Natural killer cell (primary cell): ENCODE results near the gene TNXB. TPM values are rescaled to one million over a fixed set of nuclear protein-coding genes. Genes with fewer than 3 reads are reported as not detected.
"Not testable (repeated sequence)": the region's sequence is repeated elsewhere in the genome, so short reads cannot be mapped to it uniquely, and the experiment has no call there.

Source experiments
- ATAC-seq, 3 donors: fragments of 150-1000 bp in 2 of 3; fragments of 200-7000 bp in 1 of 3; cut with Tn5 transposase; 1 replicate in 1 of 3; 2 replicates in 2 of 3; pipeline ENCODE4 v1.10.0; 2021; ENCODE audit warnings: mild to moderate bottlenecking in 2 of 3, moderate library complexity in 2 of 3
- DNase-seq, 2 donors: peaks; one replicate each; pipeline versions ENCODE4 v3.0.0 to v3.0.0-alpha.2; 2013 to 2021; ENCODE audit warnings: mixed read lengths in 1 of 2
- H3K27ac ChIP-seq: one replicate; pipeline ENCODE4 v1.5.1; 2013; ENCODE audit warnings: mild to moderate bottlenecking, low read length
- H3K27me3 ChIP-seq: one replicate; pipeline ENCODE4 v1.6.1; 2013; ENCODE audit warnings: low read length; ENCODE audit not compliant: control insufficient read depth, insufficient read depth
- H3K36me3 ChIP-seq: one replicate; pipeline ENCODE4 v1.6.1; 2013; ENCODE audit warnings: low read length; ENCODE audit not compliant: control insufficient read depth, insufficient read depth
- H3K4me1 ChIP-seq: one replicate; pipeline ENCODE4 v1.6.1; 2013; ENCODE audit warnings: low read length; ENCODE audit not compliant: control insufficient read depth, insufficient read depth
- H3K4me3 ChIP-seq: one replicate; pipeline ENCODE4 v1.5.1; 2013; ENCODE audit warnings: low read length
- H3K9me3 ChIP-seq: one replicate; pipeline ENCODE4 v1.6.1; 2013; ENCODE audit warnings: low read length; ENCODE audit not compliant: control insufficient read depth, insufficient read depth
- H3K27ac Mint-ChIP-seq, 2 donors: one replicate each; pipeline ENCODE4 v1.8.0; 2022; ENCODE audit warnings: mild to moderate bottlenecking in 2 of 2, mixed read lengths in 2 of 2, moderate library complexity in 1 of 2
- H3K27me3 Mint-ChIP-seq, 2 donors: one replicate each; pipeline ENCODE4 v1.8.0; 2022; ENCODE audit warnings: low read depth in 2 of 2, mixed read lengths in 2 of 2
- H3K36me3 Mint-ChIP-seq: one replicate; pipeline ENCODE4 v1.8.0; 2022; ENCODE audit warnings: mixed read lengths
- H3K4me1 Mint-ChIP-seq, 2 donors: one replicate each; pipeline ENCODE4 v1.8.0; 2022; ENCODE audit warnings: mixed read lengths in 2 of 2
- H3K4me3 Mint-ChIP-seq: one replicate; pipeline ENCODE4 v1.8.0; 2022; ENCODE audit warnings: mild to moderate bottlenecking, moderate library complexity, mixed read lengths
- H3K9me3 Mint-ChIP-seq, 2 donors: one replicate each; pipeline ENCODE4 v1.8.0; 2022; ENCODE audit warnings: mixed read lengths in 2 of 2
- WGBS: methylation state at CpG from one replicate; pipeline ENCODE4 v1.1.7; 2013; ENCODE audit warnings: missing lambda C conversion rate; ENCODE audit not compliant: insufficient coverage; 5-methylcytosine and 5-hydroxymethylcytosine counted together
- intact Hi-C: fragments of 100-400 bp; cut with micrococcal nuclease; formaldehyde crosslinking; loops from one replicate; pipeline ENCODE4 v1.14.2; 2022
- total RNA-seq, 4 donors: library from RNA; stranded (reverse); fragments of 120-200 nt in 1 of 4; gene quantifications; one replicate each; pipeline versions ENCODE4 v1.2.3 to v1.2.4, GENCODE V29; 2013 to 2022

Gene TNXB
- total RNA-seq, 3 donors from 2014 or later (not counting 1 experiment from before 2014, with no cell fraction given): 11.7 to 15.2 (median 13.5) TPM

- WGBS: 39% methylated on average over 4 of the region's 12 CpGs
- H3K36me3 ChIP-seq, H3K4me1 ChIP-seq, H3K36me3 Mint-ChIP-seq, intact Hi-C loops, H3K27ac ChIP-seq, H3K27me3 Mint-ChIP-seq, ATAC-seq, H3K9me3 ChIP-seq, H3K27ac Mint-ChIP-seq, H3K27me3 ChIP-seq, H3K4me3 ChIP-seq, H3K9me3 Mint-ChIP-seq, H3K4me3 Mint-ChIP-seq, DNase-seq: not testable (repeated sequence)
- peaks cover 9 to 11% of the 10 kb centered on the region in 2 donors for H3K4me1 Mint-ChIP-seq
These were observed 100.5 kb downstream of the TNXB start for GRCh38 chr6:32008616-32009015.

GRCh38 chr6:32008037-32008436 is 101.1 kb downstream of the TNXB start:
- H3K27ac ChIP-seq, H3K27me3 ChIP-seq, H3K4me1 ChIP-seq, DNase-seq, H3K36me3 ChIP-seq, H3K27me3 Mint-ChIP-seq, H3K9me3 ChIP-seq, H3K27ac Mint-ChIP-seq, H3K4me3 Mint-ChIP-seq, H3K4me3 ChIP-seq, intact Hi-C loops, H3K9me3 Mint-ChIP-seq, H3K36me3 Mint-ChIP-seq, ATAC-seq: not testable (repeated sequence)
- H3K4me1 Mint-ChIP-seq: peaks cover 9 to 11% of the 10 kb centered on the region in 2 donors
- no CpG with 5 or more reads among the region's 24 CpGs for WGBS

GRCh38 chr6:32007086-32007485 is 102.1 kb downstream of the TNXB start:
- H3K36me3 Mint-ChIP-seq, H3K4me3 ChIP-seq, H3K27me3 Mint-ChIP-seq, H3K27me3 ChIP-seq, H3K27ac Mint-ChIP-seq, H3K27ac ChIP-seq, DNase-seq, ATAC-seq, H3K9me3 ChIP-seq, H3K36me3 ChIP-seq, intact Hi-C loops, H3K9me3 Mint-ChIP-seq, H3K4me1 ChIP-seq, H3K4me3 Mint-ChIP-seq: not testable (repeated sequence)
- peaks cover 9 to 11% of the 10 kb centered on the region in 2 donors for H3K4me1 Mint-ChIP-seq
- 84% methylated on average over 8 of the region's 12 CpGs for WGBS

- H3K4me3 ChIP-seq, H3K4me1 ChIP-seq, H3K27ac ChIP-seq, ATAC-seq, H3K36me3 Mint-ChIP-seq, intact Hi-C loops, H3K27me3 ChIP-seq, H3K9me3 Mint-ChIP-seq, H3K4me3 Mint-ChIP-seq, H3K27me3 Mint-ChIP-seq, H3K27ac Mint-ChIP-seq, H3K36me3 ChIP-seq, H3K9me3 ChIP-seq: not testable (repeated sequence)
- WGBS: 71% methylated on average over 5 of the region's 8 CpGs
- peak in 1 of 2 donors; percentile 7 for DNase-seq
- H3K4me1 Mint-ChIP-seq: peaks cover 9 to 11% of the 10 kb centered on the region in 2 donors
These were observed 103.1 kb downstream of the TNXB start for GRCh38 chr6:32005991-32006529.

- H3K27ac ChIP-seq, DNase-seq, intact Hi-C loops, H3K27me3 Mint-ChIP-seq, H3K36me3 Mint-ChIP-seq, H3K4me3 Mint-ChIP-seq, H3K9me3 Mint-ChIP-seq, H3K4me3 ChIP-seq, H3K4me1 ChIP-seq, H3K9me3 ChIP-seq, H3K27me3 ChIP-seq, H3K36me3 ChIP-seq, ATAC-seq: not testable (repeated sequence)
- peak overlapping the region in 1 of 2 donors; percentile 75 for H3K27ac Mint-ChIP-seq
- 91% methylated on average over 5 of the region's 9 CpGs for WGBS
- peaks cover 9 to 11% of the 10 kb centered on the region in 2 donors for H3K4me1 Mint-ChIP-seq
These were observed 103.6 kb downstream of the TNXB start for GRCh38 chr6:32005538-32005880.

GRCh38 chr6:32004864-32005537 is 104.1 kb downstream of the TNXB start:
- 76% methylated on average over 7 of the region's 13 CpGs for WGBS
- not testable (repeated sequence) for H3K9me3 Mint-ChIP-seq

GRCh38 chr6:32004393-32004792 is 104.7 kb downstream of the TNXB start:
- H3K9me3 Mint-ChIP-seq, intact Hi-C loops, H3K36me3 ChIP-seq, H3K4me3 Mint-ChIP-seq, H3K36me3 Mint-ChIP-seq, DNase-seq, H3K4me1 ChIP-seq, H3K4me3 ChIP-seq, H3K27me3 Mint-ChIP-seq, H3K9me3 ChIP-seq, ATAC-seq, H3K27ac ChIP-seq, H3K27me3 ChIP-seq: not testable (repeated sequence)
- Mint-ChIP-seq H3K4me1 (peaks cover 9 to 11% of the 10 kb centered on the region in 2 donors), H3K27ac (peak overlapping the region in 1 of 2 donors; percentile 75)
- WGBS: 65% methylated on average over 3 of the region's 4 CpGs

More at GRCh38 chr6:32004864-32005537, 104.1 kb downstream of the TNXB start:
- DNase-seq, H3K27me3 Mint-ChIP-seq, H3K27me3 ChIP-seq, H3K36me3 ChIP-seq, H3K4me1 ChIP-seq, H3K9me3 ChIP-seq, H3K4me3 ChIP-seq, intact Hi-C loops, H3K27ac ChIP-seq, H3K36me3 Mint-ChIP-seq: not testable (repeated sequence)
- ATAC-seq: peak; percentile 70 to 94 (median 89)
- H3K4me3 Mint-ChIP-seq: peak overlapping the region; percentile 55
- peaks cover 9 to 11% of the 10 kb centered on the region in 2 donors for H3K4me1 Mint-ChIP-seq
- peak overlapping the region in 1 of 2 donors; percentile 75 for H3K27ac Mint-ChIP-seq

- H3K9me3 ChIP-seq, H3K27me3 Mint-ChIP-seq, H3K4me3 ChIP-seq, H3K36me3 ChIP-seq, H3K9me3 Mint-ChIP-seq, H3K27ac ChIP-seq, ATAC-seq, intact Hi-C loops, DNase-seq, H3K36me3 Mint-ChIP-seq, H3K4me1 ChIP-seq, H3K4me3 Mint-ChIP-seq, H3K27ac Mint-ChIP-seq, H3K27me3 ChIP-seq: not testable (repeated sequence)
- peaks cover 9 to 11% of the 10 kb centered on the region in 2 donors for H3K4me1 Mint-ChIP-seq
- WGBS: no CpG with 5 or more reads among the region's 7 CpGs
These were observed 105.8 kb downstream of the TNXB start for GRCh38 chr6:32003301-32003700.
